ENCODE measurements around the gene MAST4.

DNA sequence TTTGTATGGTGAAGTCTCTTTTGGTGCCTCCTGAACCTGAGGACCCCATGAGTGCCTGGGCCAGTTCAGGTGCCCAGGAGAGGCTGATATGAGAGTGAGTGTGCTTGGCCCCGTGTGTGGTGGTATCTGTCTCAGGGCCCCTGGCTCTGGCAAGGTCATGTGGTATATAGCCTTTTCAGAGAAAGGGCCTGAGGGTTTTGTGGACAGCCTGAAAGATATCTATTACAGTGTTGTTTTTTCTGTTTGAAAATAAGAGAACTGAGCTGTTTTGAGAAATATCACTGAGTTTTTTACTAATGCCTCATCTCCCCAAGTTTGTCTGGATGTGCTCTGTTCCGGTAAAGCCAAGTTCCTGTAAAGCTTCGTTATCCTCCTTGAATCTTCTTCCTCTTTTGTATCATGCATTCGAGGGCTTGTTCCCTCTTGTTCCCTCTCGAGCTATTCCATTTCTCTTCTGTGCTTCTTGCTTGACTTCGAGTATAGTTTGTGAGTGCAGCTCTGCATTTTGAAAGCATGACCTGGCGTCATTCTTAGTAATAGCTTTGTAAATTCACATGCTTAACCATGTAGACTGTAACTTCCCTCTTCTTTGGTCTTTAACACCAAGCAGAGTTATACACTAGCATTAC is 122.3 kb downstream of the MAST4 start:
- TF ChIP-seq CTCF (conservative IDR thresholded peaks at IDR 0.05 in 1 of 2, IDR thresholded peaks at IDR 0.05 in 1 of 2; ENCODE audit: low read depth in 1 of 2, low read length in 2 of 2) (no peak), EZH2 (IDR thresholded peaks at IDR 0.05; ENCODE audit: low read length, missing control alignments) (no peak)

Data from fibroblast of lung (primary cell).